SK-N-SH (cell line): Measurements from ENCODE around the gene SCAMP5. TPM values are rescaled to one million over a fixed set of nuclear protein-coding genes. Genes with fewer than 3 reads are reported as not detected.

Experiments
- CTCF ChIA-PET: fragments of 300-600, 350-600 bp; formaldehyde crosslinking; extraction: SDS; loops from one replicate; lab custom pipeline; 2021; lab: Yijun Ruan, JAX
- POLR2A ChIA-PET: fragments of 350-600 bp; sonication (Branson Sonifier 250); formaldehyde crosslinking; extraction: SDS; loops from one replicate; lab custom pipeline; 2020; ENCODE audit warnings: antibody characterized with exemption, inconsistent platforms; lab: Yijun Ruan, JAX
- DNase-seq: peaks from one replicate; pipeline ENCODE4 v3.0.0; 2012
- H2AFZ ChIP-seq: fragments of 200-600 bp; sonication (generic); 2 replicates; pipeline ENCODE4 v1.8.1; 2016; ENCODE audit warnings: antibody characterized with exemption, mild to moderate bottlenecking, low read depth
- H3F3A ChIP-seq: fragments of 200-600 bp; sonication (generic); replicated peaks from 2 replicates; pipeline ENCODE3; 2016; ENCODE audit warnings: antibody characterized with exemption, mild to moderate bottlenecking; ENCODE audit not compliant: insufficient read depth
- H3K27ac ChIP-seq, 2 experiments: fragments of 200-500 bp in 1 of 2; fragments of 200-600 bp in 1 of 2; sonication (Bioruptor generic) in 1 of 2; sonication (generic), shearing (Covaris generic) in 1 of 2; 2 replicates each; pipeline versions ENCODE4 v1.5.1 to v1.6.1; 2014 to 2016; ENCODE audit warnings: low read depth in 2 of 2, inconsistent platforms in 1 of 2, low read length in 1 of 2, mild to moderate bottlenecking in 1 of 2, mixed read lengths in 1 of 2
- H3K27me3 ChIP-seq: fragments of 200-600 bp; sonication (generic), shearing (Covaris generic); 2 replicates; pipeline ENCODE4 v1.6.1; 2016; ENCODE audit warnings: mixed run types; ENCODE audit not compliant: insufficient read depth
- H3K36me3 ChIP-seq, 2 experiments: fragments of 200-500 bp in 1 of 2; fragments of 200-600 bp in 1 of 2; sonication (Bioruptor generic) in 1 of 2; sonication (generic) in 1 of 2; replicated peaks in 1 of 2; 2 replicates each; pipeline versions ENCODE3 to v1.5.1; 2014 to 2016; ENCODE audit warnings: low read length in 1 of 2, mild to moderate bottlenecking in 1 of 2; ENCODE audit not compliant: insufficient read depth in 2 of 2, control insufficient read depth in 1 of 2
- H3K4me1 ChIP-seq, 2 experiments: fragments of 200-500 bp in 1 of 2; fragments of 200-600 bp in 1 of 2; sonication (Bioruptor generic) in 1 of 2; sonication (generic), shearing (Covaris generic) in 1 of 2; 2 replicates each; pipeline versions ENCODE4 v1.5.1 to v1.6.1; 2014 to 2016; ENCODE audit warnings: low read depth in 1 of 2, low read length in 1 of 2, mixed run types in 1 of 2; ENCODE audit not compliant: insufficient read depth in 2 of 2, control insufficient read depth in 1 of 2
- H3K4me2 ChIP-seq: fragments of 200-600 bp; sonication (generic), shearing (Covaris generic); 2 replicates; pipeline ENCODE4 v1.6.1; 2017; ENCODE audit warnings: mixed run types
- H3K4me3 ChIP-seq, 2 experiments: fragments of 200-500 bp in 1 of 2; fragments of 200-600 bp in 1 of 2; sonication (Bioruptor generic) in 1 of 2; sonication (generic), shearing (Covaris generic) in 1 of 2; 2 replicates each; pipeline versions ENCODE4 v1.5.1 to v1.8.1; 2014 to 2016; ENCODE audit warnings: low read depth in 2 of 2, inconsistent platforms in 1 of 2, low read length in 1 of 2, mild to moderate bottlenecking in 1 of 2, mixed read lengths in 1 of 2, moderate library complexity in 1 of 2
- H3K79me2 ChIP-seq: fragments of 200-600 bp; sonication (generic); 2 replicates; pipeline ENCODE4 v1.8.1; 2017; ENCODE audit warnings: mild to moderate bottlenecking; ENCODE audit not compliant: insufficient read depth
- H3K9ac ChIP-seq: fragments of 200-600 bp; sonication (generic); 2 replicates; pipeline ENCODE4 v1.6.1; 2017; ENCODE audit warnings: mixed run types
- H3K9me2 ChIP-seq: fragments of 200-600 bp; sonication (generic); 2 replicates; pipeline ENCODE4 v1.6.1; 2017; ENCODE audit warnings: mixed run types
- H3K9me3 ChIP-seq: fragments of 200-600 bp; sonication (generic); 2 replicates; pipeline ENCODE4 v1.6.1; 2017; ENCODE audit warnings: mixed run types, mild to moderate bottlenecking, moderate library complexity
- H4K20me1 ChIP-seq: fragments of 200-600 bp; sonication (generic); 2 replicates; pipeline ENCODE4 v1.6.1; 2017; ENCODE audit warnings: mild to moderate bottlenecking, mixed run types; ENCODE audit not compliant: insufficient read depth
- CHD2 ChIP-seq: fragments of 150-350 bp; IDR thresholded peaks from 2 replicates; pipeline ENCODE4 v1.6.1; 2018; ENCODE audit warnings: low read length; ENCODE audit not compliant: partially characterized antibody
- ELF1 ChIP-seq: IDR thresholded peaks from 2 replicates; pipeline ENCODE4 v1.4.0; 2012
- MEF2A ChIP-seq: IDR thresholded peaks from 2 replicates; pipeline ENCODE4 v1.4.0; 2012; ENCODE audit warnings: low read depth, borderline replicate concordance
- NFIC ChIP-seq: IDR thresholded peaks from 2 replicates; pipeline ENCODE4 v1.4.0; 2012; ENCODE audit warnings: borderline replicate concordance
- PBX3 ChIP-seq: IDR thresholded peaks from 2 replicates; pipeline ENCODE4; 2012
- TEAD4 ChIP-seq: IDR thresholded peaks from 2 replicates; pipeline ENCODE4 v1.4.0; 2012; ENCODE audit warnings: mild to moderate bottlenecking, borderline replicate concordance; ENCODE audit not compliant: insufficient read depth
- WGBS: methylation state at CpG from one replicate; pipeline ENCODE4 v1.1.6; 2017; ENCODE audit warnings: low lambda C conversion rate; 5-methylcytosine and 5-hydroxymethylcytosine counted together
- polyA plus RNA-seq, 3 experiments: library from polyadenylated mRNA; depleted of rRNA; stranded (reverse); fragments of >200 nt; gene quantifications; 2 replicates each; pipeline ENCODE4 v1.2.3, GENCODE V29; 2012
- small RNA-seq, 7 experiments: library from RNA; depleted of rRNA; stranded (forward); fragments of <200 nt; gene quantifications; one replicate each; pipeline ENCODE3, GENCODE V24; 2012

SCAMP5 gene
- polyA plus RNA-seq, 1 of the 3 experiments (the other 2 are of a cell fraction) = 27.9 TPM

GRCh38 chr15:75069301-75069925, 74.0 kb downstream of the SCAMP5 start:
- no peak overlapping the region for H3K4me3 ChIP-seq
- no peaks in the 10 kb centered on the region for H3K9me3 ChIP-seq
- DNase-seq = no peak
- no peaks in the 10 kb centered on the region for H3K36me3 ChIP-seq
- H3F3A ChIP-seq = peaks cover 3% of the 10 kb centered on the region
- peaks cover 0 to 5% of the 10 kb centered on the region in 2 experiments; a peak in 2 of 4 replicates for H3K4me1 ChIP-seq
- WGBS = 73% methylated on average over 7 of the region's 8 CpGs
- ChIA-PET CTCF (no interaction called here), POLR2A (no interaction called here)
- no peak overlapping the region for H3K27ac ChIP-seq
- H3K27me3 ChIP-seq = no peaks in the 10 kb centered on the region
- H2AFZ ChIP-seq = no peak overlapping the region
- TF ChIP-seq CHD2 = no peak
- no peaks in the 10 kb centered on the region for H3K79me2 ChIP-seq
- H3K4me2 ChIP-seq = no peak overlapping the region
- no peaks in the 10 kb centered on the region for H4K20me1 ChIP-seq
- no peak overlapping the region for H3K9ac ChIP-seq
- H3K9me2 ChIP-seq = no peaks in the 10 kb centered on the region

- H3K9me3 ChIP-seq = no peaks in the 10 kb centered on the region
- ChIA-PET POLR2A (no interaction called here), CTCF (interaction anchor here (1.1 kb wide), 1 partner anchor 42 kb away, joined by 3 read pairs; no protein-coding TSS in a partner anchor)
- H3K36me3 ChIP-seq = no peaks in the 10 kb centered on the region
- peaks cover 3% of the 10 kb centered on the region for H3F3A ChIP-seq
- WGBS = 90% methylated on average over 3 of the region's 4 CpGs
- no peaks in the 10 kb centered on the region for H3K9me2 ChIP-seq
- no peaks in the 10 kb centered on the region for H3K27me3 ChIP-seq
- H2AFZ ChIP-seq = no peak overlapping the region
- no peak for DNase-seq
- no peaks in the 10 kb centered on the region for H4K20me1 ChIP-seq
- no peak overlapping the region for H3K27ac ChIP-seq
- H3K4me1 ChIP-seq = peaks cover 0 to 5% of the 10 kb centered on the region in 2 experiments; a peak in 2 of 4 replicates
- TF ChIP-seq NFIC = no peak
- TF ChIP-seq ELF1 = no peak
- TF ChIP-seq PBX3 = no peak
- no peak for TF ChIP-seq MEF2A
- TF ChIP-seq TEAD4 = no peak
- H3K4me2 ChIP-seq = no peak overlapping the region
- H3K9ac ChIP-seq = no peak overlapping the region
- H3K4me3 ChIP-seq = no peak overlapping the region
- H3K79me2 ChIP-seq = no peaks in the 10 kb centered on the region
Measured at GRCh38 chr15:75070674-75071073, 75.3 kb downstream of the SCAMP5 start.

Small RNAs within 50 kb of the gene (small RNA-seq; reads per million reads assigned to genes)
- gene AC015720.1 (0 reads per million in 7 experiments), gene RF00019 (0 reads per million in 7 experiments)

Other genes starting within 250 kb of the SCAMP5 start
- gene CYP1A2, start 246.7 kb upstream of the SCAMP5 start, polyA plus RNA-seq (2012; rRNA removed) = not detected in 2 replicates
- 34.7 and 53.1 TPM in 2 replicates for gene CSK, start 213.5 kb upstream of the SCAMP5 start, polyA plus RNA-seq (2012; rRNA removed)
- 0.02 TPM in 1 of 2 replicates, not detected in the other for gene LMAN1L, start 182.7 kb upstream of the SCAMP5 start, polyA plus RNA-seq (2012; rRNA removed)
- gene CPLX3, start 168.9 kb upstream of the SCAMP5 start, polyA plus RNA-seq (2012; rRNA removed) = not detected in 2 replicates
- 41.3 and 55.3 TPM in 2 replicates for gene ULK3, start 152.4 kb upstream of the SCAMP5 start, polyA plus RNA-seq (2012; rRNA removed)
- gene SCAMP2, start 122.2 kb upstream of the SCAMP5 start, polyA plus RNA-seq (2012; rRNA removed) = 88.1 and 99.5 TPM in 2 replicates
- gene MPI, start 105.5 kb upstream of the SCAMP5 start, polyA plus RNA-seq (2012; rRNA removed) = 58.2 and 63.5 TPM in 2 replicates
- gene FAM219B, start 88.7 kb upstream of the SCAMP5 start, polyA plus RNA-seq (2012; rRNA removed) = 53.0 and 90.2 TPM in 2 replicates
- gene COX5A, start 57.5 kb upstream of the SCAMP5 start, polyA plus RNA-seq (2012; rRNA removed) = 112 and 158 TPM in 2 replicates
- gene RPP25, start 38.8 kb upstream of the SCAMP5 start, polyA plus RNA-seq (2012; rRNA removed) = 1.7 TPM in 2 replicates
- 19.8 and 20.7 TPM in 2 replicates for gene PPCDC, start 28.0 kb downstream of the SCAMP5 start, polyA plus RNA-seq (2012; rRNA removed)
- gene C15orf39, start 206.3 kb downstream of the SCAMP5 start, polyA plus RNA-seq (2012; rRNA removed) = 1.6 and 2.5 TPM in 2 replicates